Testis (tissue), 3 donors: ENCODE data around the gene VCL. TPM values are rescaled to one million over a fixed set of nuclear protein-coding genes. Genes with fewer than 3 reads are reported as not detected.

ENCODE experiments used
- DNase-seq: peaks from one replicate; pipeline ENCODE4 v3.0.0-alpha.2; 2019
- H3K27ac ChIP-seq, 2 donors: fragments of 200-600 bp; sonication (generic); one replicate each; pipeline ENCODE4 v1.5.1; 2019
- H3K27me3 ChIP-seq: fragments of 200-600 bp; sonication (generic); one replicate; pipeline ENCODE4 v1.5.1; 2019
- H3K36me3 ChIP-seq: fragments of 200-600 bp; sonication (generic); one replicate; pipeline ENCODE4 v1.5.1; 2017; ENCODE audit warnings: low read depth; ENCODE audit errors: missing control alignments
- H3K4me1 ChIP-seq: fragments of 200-600 bp; sonication (generic); one replicate; pipeline ENCODE4 v1.5.1; 2019
- H3K4me3 ChIP-seq, 2 donors: fragments of 200-600 bp; sonication (generic); one replicate each; pipeline ENCODE4 v1.5.1; 2017 to 2019
- H3K9me3 ChIP-seq: fragments of 200-600 bp; sonication (generic); one replicate; pipeline ENCODE4 v1.5.1; 2017
- POLR2A ChIP-seq: fragments of 450-650 bp; IDR thresholded peaks from one replicate; pipeline ENCODE4 v1.6.1; 2017; ENCODE audit warnings: antibody characterized with exemption, mild to moderate bottlenecking, moderate library complexity
- WGBS, 2 donors: methylation state at CpG; one replicate each; pipeline ENCODE4 v1.1.5; 2018; 5-methylcytosine and 5-hydroxymethylcytosine counted together
- intact Hi-C: fragments of 100-400 bp; cut with DNase I; formaldehyde crosslinking; loops from one replicate; pipeline ENCODE4 v1.15.1; 2023; ENCODE audit warnings: low total_unique reads
- polyA plus RNA-seq: library from polyadenylated mRNA; stranded (reverse); fragments of 350-450 nt; fragmentation: Illumina TruSeq; extraction: RNeasy Lipid Tissue Mini Kit (QIAGEN cat#74804); gene quantifications from one replicate; pipeline ENCODE4 v1.2.3, GENCODE V29; 2014; ENCODE audit warnings: low read depth, low replicate concordance; ENCODE audit not compliant: insufficient read depth
- total RNA-seq, 2 donors: library from RNA; depleted of rRNA; stranded (reverse); fragments of >200 nt; gene quantifications; one replicate each; pipeline ENCODE4 v1.2.3, GENCODE V29; 2016
- TF ChIP-seq, protein P1 (sequence below), 3 experiments: fragments of 450-650 bp in 2 of 3; fragments of 200-600 bp in 1 of 3; sonication (generic) in 1 of 3; IDR thresholded peaks; one replicate each; pipeline ENCODE4 v1.5.1; 2016 to 2019; ENCODE audit warnings: antibody characterized with exemption in 3 of 3, mild to moderate bottlenecking in 2 of 3, moderate library complexity in 1 of 3

VCL gene
- total and polyA plus RNA-seq, 3 donors from 2014 or later = 106 to 272 (median 267) TPM

DNA sequence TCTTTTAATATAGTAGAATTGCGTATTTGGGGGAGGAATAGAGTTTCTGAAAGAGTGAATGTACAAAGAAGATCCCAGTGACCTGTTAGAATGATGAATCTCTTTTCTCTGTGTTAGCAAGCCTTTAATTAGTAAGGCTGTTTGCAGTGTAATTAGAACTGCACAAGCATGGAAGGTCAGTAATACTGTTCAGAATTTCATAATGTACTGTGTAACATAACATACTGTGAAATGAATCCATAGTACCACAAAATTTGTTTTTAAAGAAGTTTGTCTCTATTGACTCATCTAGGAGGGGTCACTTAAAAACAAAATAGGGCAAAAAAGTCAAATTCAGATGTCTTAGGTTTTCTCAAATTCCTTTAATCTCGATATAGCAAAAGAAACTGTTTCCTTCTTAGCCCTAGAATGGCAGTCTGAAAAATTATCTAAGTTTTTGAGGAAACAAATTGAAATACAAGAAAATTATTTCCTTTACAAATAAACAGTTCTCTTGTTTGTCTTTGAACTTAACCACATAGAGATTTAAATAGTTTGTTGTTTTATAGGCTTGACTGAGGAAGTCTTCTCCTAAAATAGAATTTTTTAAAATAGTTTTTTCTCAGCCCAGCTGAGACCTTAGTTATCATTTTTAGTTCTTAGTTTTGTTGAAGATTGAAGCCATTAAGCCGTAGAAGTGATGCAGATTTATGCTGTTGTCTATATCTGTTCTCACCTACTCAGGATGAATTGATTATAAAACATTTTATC is 165.6 kb downstream of the VCL start:
- no peaks in the 10 kb centered on the region for H3K9me3 ChIP-seq
- WGBS, 2 donors = 58 to 64% methylated on average over 3 of the region's 3 CpGs
- H3K36me3 ChIP-seq = no peaks in the 10 kb centered on the region
- no peak for DNase-seq
- no peak overlapping the region for H3K4me3 ChIP-seq
- intact Hi-C loops = no loop called here
- no peaks in the 10 kb centered on the region for H3K27me3 ChIP-seq
- TF ChIP-seq POLR2A = no peak
- TF ChIP-seq, protein P1, sequence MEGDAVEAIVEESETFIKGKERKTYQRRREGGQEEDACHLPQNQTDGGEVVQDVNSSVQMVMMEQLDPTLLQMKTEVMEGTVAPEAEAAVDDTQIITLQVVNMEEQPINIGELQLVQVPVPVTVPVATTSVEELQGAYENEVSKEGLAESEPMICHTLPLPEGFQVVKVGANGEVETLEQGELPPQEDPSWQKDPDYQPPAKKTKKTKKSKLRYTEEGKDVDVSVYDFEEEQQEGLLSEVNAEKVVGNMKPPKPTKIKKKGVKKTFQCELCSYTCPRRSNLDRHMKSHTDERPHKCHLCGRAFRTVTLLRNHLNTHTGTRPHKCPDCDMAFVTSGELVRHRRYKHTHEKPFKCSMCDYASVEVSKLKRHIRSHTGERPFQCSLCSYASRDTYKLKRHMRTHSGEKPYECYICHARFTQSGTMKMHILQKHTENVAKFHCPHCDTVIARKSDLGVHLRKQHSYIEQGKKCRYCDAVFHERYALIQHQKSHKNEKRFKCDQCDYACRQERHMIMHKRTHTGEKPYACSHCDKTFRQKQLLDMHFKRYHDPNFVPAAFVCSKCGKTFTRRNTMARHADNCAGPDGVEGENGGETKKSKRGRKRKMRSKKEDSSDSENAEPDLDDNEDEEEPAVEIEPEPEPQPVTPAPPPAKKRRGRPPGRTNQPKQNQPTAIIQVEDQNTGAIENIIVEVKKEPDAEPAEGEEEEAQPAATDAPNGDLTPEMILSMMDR (IDR thresholded peaks at IDR 0.05) = no peak
- H3K4me1 ChIP-seq = no peaks in the 10 kb centered on the region
- H3K27ac ChIP-seq = no peak overlapping the region

DNA sequence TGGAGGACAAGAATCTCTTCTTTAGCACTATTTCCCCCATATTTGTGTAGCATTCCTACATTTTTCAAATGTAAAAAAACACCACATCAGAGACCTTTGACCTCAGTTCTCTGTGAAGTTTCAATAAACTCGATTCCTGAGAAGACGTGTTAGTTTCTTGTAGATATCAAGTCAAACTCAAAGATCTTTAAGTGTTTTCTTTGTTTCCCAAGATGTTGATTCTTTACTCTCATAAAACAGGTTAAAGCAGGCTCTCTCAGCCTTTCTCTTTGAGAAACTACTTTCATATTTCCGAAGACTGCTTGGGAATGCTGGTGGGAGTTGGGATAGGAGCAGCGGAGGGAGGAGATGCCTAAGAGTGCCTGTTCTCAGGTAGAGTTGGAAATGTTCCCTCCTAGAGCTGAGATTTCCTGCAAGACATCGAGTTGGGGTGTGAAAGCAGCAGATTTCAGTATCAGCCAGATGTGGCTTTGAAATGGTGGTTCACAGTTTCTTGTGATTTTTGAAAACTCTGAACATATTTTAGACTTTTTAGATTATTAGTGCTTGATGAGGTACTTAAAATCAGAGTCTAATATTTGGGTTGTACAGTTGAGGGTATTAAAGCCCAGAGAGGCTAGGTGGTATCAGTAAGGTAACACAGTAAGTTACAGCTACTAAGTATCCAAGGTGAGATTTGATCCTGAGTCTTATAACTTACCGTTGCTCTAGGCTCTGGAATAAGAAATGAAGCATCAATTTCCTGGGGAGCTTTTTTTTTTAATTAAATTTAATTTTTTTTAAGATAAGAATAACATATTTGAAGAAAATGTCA is 167.0 kb downstream of the VCL start:
- no peaks in the 10 kb centered on the region for H3K27me3 ChIP-seq
- DNase-seq = no peak
- H3K4me1 ChIP-seq = no peaks in the 10 kb centered on the region
- H3K9me3 ChIP-seq = no peaks in the 10 kb centered on the region
- H3K4me3 ChIP-seq = no peak overlapping the region
- WGBS, 2 donors = 53 to 62% methylated on average over 6 of the region's 6 CpGs
- no peak overlapping the region for H3K27ac ChIP-seq
- no peak for TF ChIP-seq POLR2A
- TF ChIP-seq, protein P1 (IDR thresholded peaks at IDR 0.05) = no peak
- intact Hi-C loops = no loop called here
- H3K36me3 ChIP-seq = no peaks in the 10 kb centered on the region

GRCh38 chr10:74165530-74165901 is 167.6 kb downstream of the VCL start:
- Histone ChIP-seq H3K9me3 (no peaks in the 10 kb centered on the region), H3K36me3 (no peaks in the 10 kb centered on the region), H3K27me3 (no peaks in the 10 kb centered on the region), H3K4me3 (no peak overlapping the region), H3K27ac (no peak overlapping the region), H3K4me1 (no peaks in the 10 kb centered on the region)
- no peak for DNase-seq
- intact Hi-C loops = no loop called here
- no peak for TF ChIP-seq POLR2A
- TF ChIP-seq, protein P1 (IDR thresholded peaks at IDR 0.05) = no peak
- WGBS, 2 donors = 72 to 74% methylated on average over 2 of the region's 2 CpGs

- H3K9me3 ChIP-seq = no peaks in the 10 kb centered on the region
- intact Hi-C loops = no loop called here
- WGBS, 2 donors = 50 to 52% methylated on average over 1 of the region's 1 CpG
- DNase-seq = no peak
- no peak overlapping the region for H3K27ac ChIP-seq
- no peaks in the 10 kb centered on the region for H3K4me1 ChIP-seq
- H3K27me3 ChIP-seq = no peaks in the 10 kb centered on the region
- no peak overlapping the region for H3K4me3 ChIP-seq
- no peaks in the 10 kb centered on the region for H3K36me3 ChIP-seq
- no peak for TF ChIP-seq POLR2A
- TF ChIP-seq, protein P1 (IDR thresholded peaks at IDR 0.05) = no peak
Observed at GRCh38 chr10:74167443-74167842, 169.5 kb downstream of the VCL start.

Other genes with a start within 250 kb of the VCL start
- 10 to 100 TPM; 27.9 to 31.3 TPM for gene CHCHD1, start 216.1 kb upstream of the VCL start, total RNA-seq
- gene CHCHD1, start 216.1 kb upstream of the VCL start, polyA plus RNA-seq = 37.4 TPM
- gene ZSWIM8, start 212.5 kb upstream of the VCL start, total RNA-seq = 100 to 1,000 TPM; 192 to 289 TPM
- gene ZSWIM8, start 212.5 kb upstream of the VCL start, polyA plus RNA-seq = 204 TPM
- gene NDST2, start 186.5 kb upstream of the VCL start, total RNA-seq = 10 to 100 TPM; 46.7 to 60.9 TPM
- 37.2 TPM for gene NDST2, start 186.5 kb upstream of the VCL start, polyA plus RNA-seq
- 10 to 100 TPM; 25.4 to 29.7 TPM for gene CAMK2G, start 123.6 kb upstream of the VCL start, total RNA-seq
- gene CAMK2G, start 123.6 kb upstream of the VCL start, polyA plus RNA-seq = 16.5 TPM
- 1 to 10 TPM in 1 of 2 donors, under 1 TPM in 1; 0.87 to 1.7 TPM for gene PLAU, start 87.0 kb upstream of the VCL start, total RNA-seq
- gene PLAU, start 87.0 kb upstream of the VCL start, polyA plus RNA-seq = 13.6 TPM
- 10 to 100 TPM; 38.6 to 44.4 TPM for gene AP3M1, start 152.7 kb downstream of the VCL start, total RNA-seq
- gene AP3M1, start 152.7 kb downstream of the VCL start, polyA plus RNA-seq = 32.0 TPM
- 10 to 100 TPM; 55.3 to 61.8 TPM for gene ADK, start 153.1 kb downstream of the VCL start, total RNA-seq
- gene ADK, start 153.1 kb downstream of the VCL start, polyA plus RNA-seq = 23.3 TPM